Cardiac fibroblast (primary cell): Measurements from ENCODE around the gene PSG7.
"Not testable (repeated sequence)": the region's sequence is repeated elsewhere in the genome, so short reads cannot be mapped to it uniquely, and the experiment has no call there.

Source experiments
- DNase-seq, 2 donors: peaks; one replicate each; pipeline versions ENCODE4 v3.0.0 to v3.0.0-alpha.2; 2010; ENCODE audit warnings: low read depth in 2 of 2
- H3K4me3 ChIP-seq, 2 donors: replicated peaks in 1 of 2; 1 replicate in 1 of 2; 2 replicates in 1 of 2; pipeline ENCODE4 v1.5.1; 2011; ENCODE audit warnings: low read depth in 2 of 2, low read length in 2 of 2, mild to moderate bottlenecking in 2 of 2, moderate library complexity in 1 of 2
- TF ChIP-seq, protein P1 (sequence below): IDR thresholded peaks from one replicate; pipeline ENCODE4 v1.5.1; 2011; ENCODE audit warnings: low read depth, mild to moderate bottlenecking, low read length, inconsistent platforms

Gene PSG7

DNA sequence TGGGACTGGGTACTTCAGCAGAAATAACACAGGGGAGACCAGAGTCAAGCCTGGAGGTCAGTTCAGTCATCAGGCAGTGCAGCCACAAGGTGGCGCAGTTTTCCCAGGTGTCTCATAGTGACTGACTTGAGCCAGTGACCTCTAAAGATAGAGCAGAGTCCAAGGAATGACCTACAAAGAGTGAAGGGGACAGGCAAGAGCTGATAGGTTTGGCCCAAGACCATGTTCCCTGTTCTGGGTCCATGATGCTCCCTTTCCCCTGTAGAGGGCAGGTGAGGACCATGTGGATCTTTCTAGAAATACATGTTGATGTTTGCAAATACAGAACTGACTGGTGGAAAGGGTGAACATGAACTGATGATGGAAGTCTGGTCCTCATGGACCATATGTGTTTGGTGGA is 6.8 kb downstream of the PSG7 start:
- TF ChIP-seq, protein P1, sequence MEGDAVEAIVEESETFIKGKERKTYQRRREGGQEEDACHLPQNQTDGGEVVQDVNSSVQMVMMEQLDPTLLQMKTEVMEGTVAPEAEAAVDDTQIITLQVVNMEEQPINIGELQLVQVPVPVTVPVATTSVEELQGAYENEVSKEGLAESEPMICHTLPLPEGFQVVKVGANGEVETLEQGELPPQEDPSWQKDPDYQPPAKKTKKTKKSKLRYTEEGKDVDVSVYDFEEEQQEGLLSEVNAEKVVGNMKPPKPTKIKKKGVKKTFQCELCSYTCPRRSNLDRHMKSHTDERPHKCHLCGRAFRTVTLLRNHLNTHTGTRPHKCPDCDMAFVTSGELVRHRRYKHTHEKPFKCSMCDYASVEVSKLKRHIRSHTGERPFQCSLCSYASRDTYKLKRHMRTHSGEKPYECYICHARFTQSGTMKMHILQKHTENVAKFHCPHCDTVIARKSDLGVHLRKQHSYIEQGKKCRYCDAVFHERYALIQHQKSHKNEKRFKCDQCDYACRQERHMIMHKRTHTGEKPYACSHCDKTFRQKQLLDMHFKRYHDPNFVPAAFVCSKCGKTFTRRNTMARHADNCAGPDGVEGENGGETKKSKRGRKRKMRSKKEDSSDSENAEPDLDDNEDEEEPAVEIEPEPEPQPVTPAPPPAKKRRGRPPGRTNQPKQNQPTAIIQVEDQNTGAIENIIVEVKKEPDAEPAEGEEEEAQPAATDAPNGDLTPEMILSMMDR = peak; percentile 41
- not testable (repeated sequence) for H3K4me3 ChIP-seq
- peak; percentile 8 to 59 for DNase-seq

DNA sequence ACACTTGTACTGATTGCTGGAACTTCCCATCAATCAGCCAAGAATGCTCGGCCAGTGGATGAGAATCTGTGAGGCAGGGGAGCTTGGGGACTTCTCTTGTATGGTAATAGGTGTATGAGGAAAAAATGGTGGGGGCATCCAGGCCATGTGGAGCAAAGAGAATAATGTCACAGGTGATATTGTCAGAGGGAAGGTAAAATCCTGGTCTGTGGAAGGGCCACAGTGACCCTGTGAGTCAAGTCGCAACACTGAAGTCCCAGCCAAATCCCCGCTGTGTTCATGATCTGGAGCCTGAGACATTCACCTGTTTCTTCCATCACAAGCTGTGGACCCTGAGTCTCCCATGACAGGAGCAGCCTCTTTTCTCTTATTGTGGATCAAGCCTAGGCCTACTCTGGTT is 8.1 kb downstream of the PSG7 start:
- TF ChIP-seq, protein P1 = no peak
- H3K4me3 ChIP-seq = no peak overlapping the region
- DNase-seq = no peak

DNA sequence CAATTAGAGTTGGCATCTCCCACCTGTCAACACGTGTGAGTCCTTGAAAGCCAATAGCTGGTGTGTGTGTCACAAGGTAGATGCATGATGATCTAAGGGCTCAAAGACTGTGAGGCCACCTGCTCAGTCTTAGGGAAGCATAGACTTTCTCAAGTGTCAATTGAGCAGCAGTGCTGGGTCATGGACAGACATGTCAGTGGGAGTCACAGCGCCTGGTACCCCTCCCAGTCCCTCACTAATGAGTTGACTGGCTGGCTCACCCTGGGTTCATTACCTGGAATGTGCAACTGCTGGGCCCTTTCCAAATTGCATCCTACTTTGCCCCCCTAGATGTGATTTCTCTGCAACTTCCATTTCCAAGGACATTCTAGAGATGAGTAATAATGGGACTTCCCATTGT is 10.2 kb downstream of the PSG7 start:
- no peak overlapping the region for H3K4me3 ChIP-seq
- TF ChIP-seq, protein P1 = no peak
- DNase-seq = no peak

DNA sequence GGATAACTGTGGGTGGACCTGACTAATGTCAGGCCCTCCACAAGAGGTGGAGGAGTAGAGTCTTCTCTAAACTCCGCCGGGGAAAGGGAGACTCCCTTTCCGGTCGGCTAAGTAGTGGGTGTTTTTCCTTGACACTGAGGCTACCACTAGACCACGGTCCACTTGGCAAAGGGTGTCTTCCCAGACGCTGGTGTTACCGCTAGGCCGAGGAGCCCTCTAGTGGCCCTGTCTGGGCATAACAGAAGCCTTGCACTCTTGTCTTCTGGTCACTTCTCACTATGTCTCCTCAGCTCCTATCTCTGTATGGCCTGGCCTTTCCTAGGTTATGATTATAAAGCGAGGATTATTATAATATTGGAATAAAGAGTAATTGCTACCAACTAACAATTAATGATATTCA is 13.9 kb downstream of the PSG7 start:
- DNase-seq = peak; percentile 50 to 78
- TF ChIP-seq, protein P1 = peak; percentile 80
- not testable (repeated sequence) for H3K4me3 ChIP-seq

DNA sequence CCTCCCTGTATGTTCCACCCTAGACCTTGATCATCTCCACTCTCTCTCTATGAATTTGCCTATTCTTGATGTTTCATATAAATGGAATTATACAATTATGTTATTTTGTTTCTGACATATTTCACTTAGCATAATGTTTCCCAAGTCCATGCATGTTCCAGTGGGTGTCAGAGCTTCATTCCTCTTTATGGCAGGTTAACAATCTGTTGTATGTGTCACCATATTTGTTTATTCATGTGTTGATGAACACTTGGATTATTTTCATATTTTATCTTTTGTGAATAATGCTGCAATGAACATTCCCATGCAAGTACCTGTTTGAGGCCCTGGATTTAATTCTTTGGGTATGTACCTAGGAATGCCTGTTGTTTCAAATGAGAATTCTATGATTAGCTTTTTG is 16.0 kb downstream of the PSG7 start:
- DNase-seq = not testable (repeated sequence)

DNA sequence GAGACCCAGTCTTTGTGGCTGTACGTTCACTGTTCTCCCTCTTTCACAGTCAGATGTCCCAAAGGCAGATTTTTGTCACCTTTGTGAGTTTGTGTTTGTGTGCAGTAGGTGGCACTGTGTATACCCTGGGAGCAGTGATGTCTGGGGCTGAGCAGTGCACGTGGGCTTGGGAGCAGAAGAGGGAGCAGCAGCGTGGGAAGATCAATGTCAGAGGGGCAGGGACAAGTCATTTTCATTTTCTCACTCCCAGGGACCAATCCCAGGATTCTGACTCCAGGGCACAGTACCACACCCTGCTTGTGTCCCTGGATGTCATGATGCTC is 17.3 kb downstream of the PSG7 start:
- TF ChIP-seq, protein P1 = no peak
- no peak overlapping the region for H3K4me3 ChIP-seq
- DNase-seq = peak in 1 of 2 donors; percentile 29

More for the DNA sequence above, 16.0 kb downstream of the PSG7 start:
- H3K4me3 ChIP-seq = not testable (repeated sequence)

DNA sequence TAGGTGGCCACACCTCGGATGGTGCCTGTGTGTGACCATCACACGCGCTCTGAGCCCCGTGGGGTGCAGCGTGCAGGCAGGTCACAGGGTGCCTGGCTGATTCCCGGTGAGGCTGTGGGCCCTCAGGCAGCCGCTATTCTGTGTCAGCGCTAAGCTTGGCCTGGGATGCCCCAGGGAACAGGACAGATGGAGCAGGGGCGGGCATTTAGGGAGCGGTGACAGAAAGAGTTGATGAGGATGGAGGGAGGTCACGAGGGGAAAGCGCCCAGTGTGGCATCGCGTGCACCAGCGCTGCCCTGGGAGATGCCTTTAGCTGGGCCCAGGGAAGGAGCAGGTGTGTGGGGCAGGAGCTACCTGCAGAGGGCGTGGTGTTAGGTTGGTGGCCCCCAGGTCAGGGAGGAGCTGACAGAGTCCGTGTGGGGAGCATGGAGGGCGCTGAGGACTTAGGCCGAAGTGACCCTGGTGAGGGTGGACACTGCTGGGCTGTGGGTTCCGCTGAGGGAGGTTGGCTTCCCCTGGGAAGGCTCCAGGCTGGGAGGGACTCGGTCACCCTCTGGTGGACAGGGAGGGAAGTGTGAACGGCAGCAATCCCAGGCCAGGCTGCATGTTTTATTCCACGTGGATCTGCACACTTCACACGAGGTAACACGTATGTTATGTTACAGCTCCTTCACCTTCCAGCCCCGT is 17.8 kb downstream of the PSG7 start:
- TF ChIP-seq, protein P1 = peak; percentile 62
- DNase-seq = peak in 1 of 2 donors; percentile 35
- H3K4me3 ChIP-seq = not testable (repeated sequence)

DNA sequence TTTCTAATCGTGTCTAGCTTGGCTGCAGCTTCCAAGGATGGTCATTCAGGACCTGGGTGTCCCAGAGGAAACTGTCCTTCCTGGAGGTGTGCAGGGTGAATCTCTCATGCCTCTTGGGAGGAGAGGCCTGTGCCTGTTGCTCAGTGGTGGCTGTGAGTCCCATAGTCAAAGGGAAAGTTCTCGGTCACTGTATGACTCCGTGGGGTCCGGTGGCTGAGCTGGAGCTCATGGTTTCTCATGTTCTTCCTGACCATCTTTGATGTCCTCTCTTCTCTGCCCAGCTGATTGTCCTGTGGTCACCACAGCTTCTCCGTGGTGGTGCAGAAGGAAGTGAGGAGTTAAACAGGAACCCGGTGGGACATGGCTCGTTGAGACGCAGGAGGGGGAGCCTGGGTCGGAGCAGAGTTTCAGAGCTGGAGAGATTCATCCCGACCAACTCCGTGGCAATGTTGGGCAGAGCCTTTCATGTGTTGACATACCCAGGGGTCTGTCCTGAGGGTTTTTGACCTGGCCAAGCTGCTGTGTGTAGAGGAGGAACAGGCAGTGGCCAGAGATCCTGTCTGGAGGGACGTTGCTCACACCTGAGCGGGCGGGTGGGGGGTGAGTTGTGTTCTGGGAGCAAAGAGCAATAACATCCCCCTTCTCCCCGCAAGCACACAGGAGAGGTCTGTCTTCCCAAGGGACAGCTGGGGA is 18.5 kb downstream of the PSG7 start:
- DNase-seq, H3K4me3 ChIP-seq: not testable (repeated sequence)

DNA sequence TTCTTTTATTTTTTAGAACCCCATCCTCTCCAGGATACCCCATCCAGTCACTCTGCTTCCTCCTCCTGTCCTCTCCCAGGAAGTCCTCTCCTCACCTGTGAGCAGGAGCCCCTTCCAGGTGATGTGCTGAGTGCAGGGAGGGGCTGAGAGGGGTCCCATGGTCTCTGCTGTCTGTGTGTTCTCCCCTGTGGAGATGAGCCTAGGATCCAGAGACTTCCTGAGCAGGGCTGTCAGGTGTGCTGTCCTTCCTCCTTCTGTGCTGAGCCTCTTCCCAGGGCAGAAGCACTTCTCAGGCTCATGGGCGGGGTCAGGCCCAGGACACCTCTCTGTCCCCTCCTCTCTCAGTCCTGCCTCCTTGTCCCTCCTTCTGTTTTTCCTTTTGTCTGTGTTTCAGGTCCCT is 19.4 kb downstream of the PSG7 start, which contains the start of gene PSG6:
PSG6 (minus strand) TSS at position 261 of the 400 bp plus-strand sequence; CDS start at position 159, 102 bp downstream.
- DNase-seq, H3K4me3 ChIP-seq: not testable (repeated sequence)

DNA sequence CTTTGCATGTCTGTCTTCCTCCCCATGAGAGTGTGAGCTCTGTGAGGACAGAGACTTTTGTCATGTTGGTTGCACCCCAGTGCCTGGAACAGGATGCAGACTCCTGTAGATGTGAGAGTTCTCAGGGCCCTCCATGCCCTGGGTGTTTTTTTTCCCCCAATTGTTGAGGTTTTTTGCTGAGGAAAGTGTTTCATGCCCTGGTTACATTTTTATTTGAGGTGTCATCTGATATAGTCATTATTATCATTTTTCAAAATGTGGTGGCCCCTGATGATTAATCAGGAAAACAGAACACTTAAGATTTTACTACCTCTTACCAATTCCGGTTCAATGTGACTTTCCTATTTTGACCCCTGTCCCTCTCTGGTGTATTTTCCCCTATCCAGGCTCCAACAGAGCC is 20.1 kb downstream of the PSG7 start:
- DNase-seq = not testable (repeated sequence)

DNA sequence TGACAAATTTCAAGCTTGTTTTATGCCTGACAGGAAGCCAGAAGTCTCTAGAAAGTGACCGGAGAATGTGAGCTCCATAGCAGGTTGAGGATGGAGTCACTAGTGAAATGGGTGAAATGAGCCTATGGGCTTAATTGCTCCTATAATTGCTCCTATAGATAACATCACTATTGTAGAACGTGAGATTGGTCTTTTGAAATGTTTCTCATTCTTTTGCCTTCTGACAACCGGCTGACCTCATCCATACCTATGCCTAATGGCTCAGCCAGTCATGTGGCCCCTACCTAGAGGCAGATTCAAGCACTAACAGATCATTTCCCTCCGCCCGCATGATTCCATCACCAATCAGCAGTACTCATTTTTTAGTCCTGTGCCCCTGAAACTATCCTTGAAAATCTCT is 23.5 kb downstream of the PSG7 start:
- H3K4me3 ChIP-seq, DNase-seq: not testable (repeated sequence)

More for the DNA sequence above, 20.1 kb downstream of the PSG7 start:
- not testable (repeated sequence) for H3K4me3 ChIP-seq
